GM21447 (cell line): ENCODE measurements around the gene MEG3.

Experiments used
- ATAC-seq: cut with Tn5 transposase; IDR thresholded peaks from one replicate; pipeline ENCODE4 v1.9.1; 2021; ENCODE audit not compliant: unreplicated experiment

The MEG3 gene

GRCh38 chr14:100844421-100844820, 18.5 kb downstream of the MEG3 start:
- no peak for ATAC-seq

DNA sequence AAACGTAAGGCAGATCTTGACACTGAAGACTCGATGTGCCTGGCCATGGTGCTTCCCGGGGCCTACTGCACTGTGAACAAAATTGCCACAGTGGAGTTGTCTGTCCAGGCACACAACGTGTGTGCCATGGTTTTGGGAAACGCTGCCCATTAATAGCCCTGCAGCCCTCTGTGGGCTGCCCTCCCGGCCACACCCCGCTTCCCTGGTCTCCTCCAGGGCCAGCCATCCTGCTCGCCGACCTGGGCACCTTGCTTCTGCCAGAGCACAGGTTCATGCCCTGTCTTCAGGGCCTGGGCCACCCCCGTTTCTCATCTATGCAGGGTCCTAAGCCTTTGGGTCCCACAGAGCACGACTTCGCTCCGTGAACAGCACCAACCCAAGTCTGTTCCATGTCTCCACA, 18.9 kb downstream of the MEG3 start:
- no peak for ATAC-seq

- no peak for ATAC-seq
Measured at GRCh38 chr14:100845341-100845740, 19.4 kb downstream of the MEG3 start.

- ATAC-seq, result no peak
Measured at GRCh38 chr14:100846309-100846859, 20.5 kb downstream of the MEG3 start.

DNA sequence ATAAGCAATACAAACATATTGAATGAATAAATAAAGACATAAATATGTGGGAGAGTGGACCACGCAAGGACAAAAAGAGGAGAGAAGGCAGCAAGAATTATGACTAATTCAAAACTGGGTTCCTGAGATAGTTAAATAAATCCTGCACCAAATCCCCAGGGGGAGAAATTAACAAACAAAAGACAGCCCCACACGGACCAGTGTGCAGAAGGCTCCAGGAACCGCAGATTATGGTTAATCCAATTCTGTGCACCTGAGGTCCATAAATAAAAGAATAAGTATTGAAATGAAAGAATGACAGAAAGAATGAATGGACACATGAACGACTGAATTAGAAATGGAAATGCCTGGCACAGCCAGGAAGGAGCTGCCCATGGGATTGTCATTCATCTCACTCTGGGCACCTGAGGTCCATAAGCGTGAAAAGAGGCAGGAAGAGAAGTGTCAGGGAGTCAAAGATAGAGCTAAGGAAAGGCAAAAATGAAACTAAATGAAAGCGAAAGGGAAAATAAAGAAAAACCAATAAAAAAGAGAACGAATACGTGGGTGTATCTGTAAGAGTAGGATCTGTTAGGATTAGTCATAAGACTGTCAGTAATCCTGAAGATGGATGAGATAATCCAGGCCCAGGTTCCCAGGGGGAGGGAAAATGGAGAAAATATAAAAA, 23.3 kb downstream of the MEG3 start:
- ATAC-seq, result no peak

DNA sequence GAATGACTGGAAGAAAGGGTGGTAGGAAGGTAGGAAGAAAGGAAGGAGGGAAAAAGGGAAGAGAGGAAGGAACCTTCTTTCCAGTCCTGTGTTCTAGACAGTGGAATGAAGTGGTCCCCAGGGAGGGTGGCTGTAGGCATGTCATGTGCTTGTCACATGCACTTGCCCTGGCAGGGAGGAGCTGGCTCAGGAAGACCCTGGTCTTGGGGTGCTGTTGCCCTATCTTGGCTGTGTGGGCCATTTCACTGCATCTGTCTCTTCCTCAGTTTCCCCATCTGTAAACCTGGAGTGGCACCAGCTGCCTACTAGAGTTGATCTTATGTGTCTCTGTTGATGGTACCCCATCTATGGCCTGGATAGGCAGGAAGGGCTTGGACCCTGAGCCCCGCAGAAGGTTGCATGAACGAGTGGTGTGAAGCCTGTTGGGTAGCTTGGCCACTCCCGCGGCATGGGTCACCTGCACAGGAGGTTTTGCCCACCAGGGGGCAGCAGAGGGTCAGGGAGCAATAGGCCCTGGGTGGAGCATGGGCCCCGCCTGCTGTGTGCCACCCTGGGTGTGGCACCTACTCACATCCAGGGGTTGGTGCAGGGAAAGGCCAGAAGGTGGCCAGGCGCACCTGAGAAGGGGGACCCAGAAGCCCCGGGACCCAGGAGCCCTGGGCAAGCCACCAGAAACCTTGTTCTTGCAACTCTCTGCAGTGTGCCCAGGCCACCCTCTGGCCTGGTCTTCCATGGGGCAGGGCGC, 25.1 kb downstream of the MEG3 start:
- no peak for ATAC-seq

GRCh38 chr14:100851586-100851916, 25.6 kb downstream of the MEG3 start:
- ATAC-seq, result no peak

GRCh38 chr14:100851946-100852620, 26.2 kb downstream of the MEG3 start:
- ATAC-seq, result no peak

DNA sequence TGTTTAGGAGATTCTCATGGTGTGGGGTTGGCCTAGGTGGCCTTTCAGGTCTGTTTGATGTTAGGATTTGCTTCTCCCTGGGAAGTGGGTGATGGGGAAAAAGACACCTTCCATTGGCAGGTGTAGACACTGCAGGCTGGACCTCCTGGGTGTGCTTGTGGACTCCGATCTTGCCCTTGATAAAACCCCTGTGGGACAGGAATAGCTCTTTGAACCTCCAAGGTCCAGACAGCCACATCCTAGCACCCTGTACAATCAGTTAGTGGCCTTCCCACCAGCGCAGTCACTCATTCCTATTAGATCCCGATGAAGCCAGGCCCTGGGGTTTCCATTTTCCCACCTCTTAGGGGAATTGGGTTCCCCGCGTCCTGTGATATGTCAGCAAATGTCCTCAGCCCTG, 28.5 kb downstream of the MEG3 start:
- ATAC-seq, result no peak

- ATAC-seq, result no peak
Measured at GRCh38 chr14:100855256-100855930, 29.5 kb downstream of the MEG3 start.

GRCh38 chr14:100856056-100856950, 30.4 kb downstream of the MEG3 start:
- ATAC-seq, result no peak

DNA sequence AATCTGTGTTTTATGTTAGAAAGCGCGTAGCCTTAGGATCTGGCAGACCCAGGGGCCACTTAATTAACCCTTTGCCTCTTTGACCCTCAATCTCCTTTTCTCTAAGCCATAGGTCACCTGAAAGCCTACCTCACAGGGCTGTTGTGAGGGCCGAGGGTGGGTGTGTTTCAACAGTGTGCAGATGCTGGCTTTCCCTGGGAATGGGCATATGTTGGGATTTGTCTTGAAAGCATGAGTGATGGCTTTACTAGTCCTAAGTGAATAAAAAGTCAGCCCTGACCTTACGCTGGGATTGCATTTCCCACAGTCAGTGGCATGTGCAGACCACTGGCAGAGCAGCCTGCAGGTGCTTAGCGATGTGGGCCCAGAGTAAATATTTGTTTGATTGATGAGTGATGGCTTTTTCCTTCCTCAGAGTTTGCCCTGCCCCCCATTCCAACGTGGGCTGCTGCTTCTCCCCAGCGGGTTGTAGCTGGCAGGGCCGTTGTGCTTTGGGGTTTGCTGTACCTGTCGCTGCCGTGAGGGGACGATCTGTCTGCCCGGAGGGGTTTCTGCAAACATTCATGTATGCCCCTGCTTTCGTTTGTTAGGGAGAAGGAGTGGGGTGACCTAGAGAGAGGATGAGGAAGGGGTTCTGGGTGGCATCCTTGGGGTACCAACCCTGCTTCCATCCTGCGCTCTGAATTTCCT, 31.5 kb downstream of the MEG3 start:
- no peak for ATAC-seq

DNA sequence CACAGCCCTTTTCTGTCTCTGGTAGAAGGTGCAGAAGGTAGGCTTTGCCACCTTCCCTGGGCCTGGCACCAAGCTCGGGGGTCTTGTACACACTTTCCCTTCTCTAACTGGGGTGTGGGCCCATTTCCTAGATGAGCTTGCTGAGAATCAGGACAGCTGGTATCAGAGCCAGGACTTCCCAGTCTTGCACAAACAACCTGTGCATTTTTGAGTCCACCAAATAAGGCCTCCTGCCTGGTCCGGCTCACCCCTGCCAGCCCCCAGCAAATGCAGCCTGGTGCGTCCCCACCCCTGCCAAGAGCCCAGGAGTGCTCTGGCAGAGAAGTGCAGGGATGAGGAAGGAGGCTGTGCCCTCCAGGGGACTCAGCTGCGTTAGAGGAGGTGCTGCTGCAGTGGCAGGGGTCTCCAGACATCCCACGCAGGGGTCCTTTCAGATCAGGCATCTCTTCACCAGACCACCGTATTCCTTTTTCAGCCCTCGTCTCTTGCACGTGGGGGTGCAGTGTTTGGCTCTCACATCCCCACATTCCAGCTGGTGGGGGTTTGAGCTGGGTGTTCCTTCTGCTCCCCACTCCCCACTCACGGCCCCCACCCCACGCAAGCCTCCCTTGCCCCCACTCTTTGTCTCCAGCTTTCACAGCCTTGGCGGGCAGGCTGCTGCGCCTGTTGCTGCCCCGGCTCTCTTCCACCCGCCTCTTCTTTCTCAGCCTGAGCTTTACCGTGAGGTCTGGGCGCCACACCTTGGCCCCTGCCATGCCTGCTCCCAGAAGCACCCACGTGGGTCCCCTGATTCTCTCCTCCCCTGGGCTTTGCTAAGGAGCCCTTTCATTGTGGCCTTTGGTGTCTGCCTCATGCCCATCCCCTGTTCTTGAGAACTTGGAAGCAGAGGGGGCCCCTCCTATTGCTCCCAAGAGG, 32.3 kb downstream of the MEG3 start:
- no peak for ATAC-seq

GRCh38 chr14:100858838-100859220, 32.9 kb downstream of the MEG3 start:
- ATAC-seq, result no peak

DNA sequence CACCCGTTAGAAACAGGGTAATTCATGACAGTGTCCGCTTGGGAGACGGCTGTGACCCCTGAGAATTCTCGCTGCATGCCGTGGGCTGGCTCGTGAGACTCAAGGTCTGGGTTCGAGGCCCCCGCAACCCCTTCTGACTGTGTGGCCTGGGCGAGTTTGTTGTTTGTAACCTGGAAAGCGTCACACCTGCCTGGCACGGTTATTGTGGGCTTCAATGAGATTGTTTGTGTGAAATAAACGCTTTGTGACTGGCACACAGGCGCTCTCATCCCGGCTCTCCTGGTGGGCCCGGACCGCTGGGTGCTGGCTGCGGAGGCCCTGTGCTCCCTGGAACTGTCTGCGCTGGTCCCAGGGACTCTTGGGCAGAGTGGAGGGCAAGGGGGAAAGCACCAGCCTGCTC, 33.9 kb downstream of the MEG3 start:
- no peak for ATAC-seq

GRCh38 chr14:100860556-100861187, 34.8 kb downstream of the MEG3 start:
- ATAC-seq, result no peak

DNA sequence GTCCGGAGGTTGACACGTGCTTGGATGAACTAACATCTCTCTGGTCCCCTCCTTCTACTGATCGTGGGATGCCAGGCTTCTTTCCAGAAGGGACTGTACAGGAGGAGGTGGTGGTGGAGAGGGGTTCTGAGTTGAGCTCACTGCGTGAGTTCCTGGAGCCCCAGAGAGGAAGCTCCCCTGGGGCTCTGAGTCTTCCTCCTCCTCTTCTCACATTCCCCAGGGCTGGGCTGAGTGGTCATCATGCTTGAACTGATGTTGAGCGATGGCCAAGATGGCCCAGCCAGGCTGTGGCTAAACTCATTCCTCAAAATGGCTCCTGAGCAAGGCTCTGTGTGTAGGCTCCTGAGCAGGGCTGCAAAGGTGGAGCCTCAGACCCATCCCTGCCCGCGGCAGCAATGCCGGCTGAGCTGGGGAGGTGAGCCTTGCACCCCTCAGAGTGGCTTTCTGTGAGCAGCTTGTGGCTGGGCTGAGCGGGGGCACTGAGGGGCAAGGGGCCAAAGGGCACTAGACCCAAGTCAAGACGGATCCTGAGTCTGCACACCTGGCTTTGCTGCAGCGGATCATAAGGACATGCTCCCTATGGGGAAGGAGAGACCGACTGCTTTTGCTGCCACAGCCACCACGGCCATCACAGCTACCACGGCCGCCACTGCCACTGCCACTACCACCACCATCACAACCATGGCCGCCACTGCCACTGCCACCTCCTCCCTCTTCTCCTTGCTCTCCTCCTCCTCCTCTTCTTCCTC, 35.4 kb downstream of the MEG3 start:
- ATAC-seq, result no peak

DNA sequence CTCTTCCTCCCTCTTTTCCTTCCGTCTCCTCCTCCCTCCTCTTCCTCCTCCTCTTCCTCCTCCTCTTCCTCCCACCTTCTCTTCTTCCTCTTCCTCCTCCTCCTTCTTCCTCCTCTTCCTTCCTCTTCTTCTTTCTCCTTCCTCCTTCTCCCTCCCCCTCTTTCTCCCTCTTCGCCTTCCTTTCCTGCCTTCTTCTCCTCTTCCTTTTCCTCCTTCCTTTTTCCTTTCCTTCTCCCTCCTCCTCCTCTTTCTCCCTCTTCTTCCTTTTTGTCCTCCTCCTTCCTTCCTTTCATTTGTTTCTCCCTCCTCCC, 36.0 kb downstream of the MEG3 start:
- ATAC-seq, result no peak
